H4 (cell line): ENCODE results near the gene TNPO3. TPM values are rescaled to one million over a fixed set of nuclear protein-coding genes. Genes with fewer than 3 reads are reported as not detected.
"Not testable (repeated sequence)": the region's sequence is repeated elsewhere in the genome, so short reads cannot be mapped to it uniquely, and the experiment has no call there.

Source experiments
- DNase-seq: peaks from one replicate; pipeline ENCODE4 v3.0.0-alpha.2; 2015; ENCODE audit warnings: low spot score
- total RNA-seq: library from RNA; depleted of rRNA; stranded (reverse); fragments of >200 nt; shearing (Covaris generic); gene quantifications from 2 replicates; pipeline ENCODE4 v1.2.3, GENCODE V29; 2014

Gene TNPO3
- total RNA-seq, 1 experiment from 2014 or later: 57.5 TPM

GRCh38 chr7:128921866-128922440 lies 133.0 kb downstream of the TNPO3 start:
- no peak for DNase-seq

GRCh38 chr7:128920913-128921582 lies 133.9 kb downstream of the TNPO3 start:
- no peak for DNase-seq

GRCh38 chr7:128919881-128920799 lies 134.8 kb downstream of the TNPO3 start:
- no peak for DNase-seq

- DNase-seq: no peak
Observed at GRCh38 chr7:128919241-128919640, 135.7 kb downstream of the TNPO3 start.

GRCh38 chr7:128918016-128918665 lies 136.8 kb downstream of the TNPO3 start:
- DNase-seq: no peak

GRCh38 chr7:128917122-128917521 lies 137.8 kb downstream of the TNPO3 start:
- DNase-seq: no peak

- DNase-seq: no peak
Observed at GRCh38 chr7:128916643-128916915, 138.3 kb downstream of the TNPO3 start.

- no peak for DNase-seq
Observed at GRCh38 chr7:128915841-128916642, 138.9 kb downstream of the TNPO3 start.

- DNase-seq: no peak
Observed at GRCh38 chr7:128915271-128915819, 139.6 kb downstream of the TNPO3 start.

GRCh38 chr7:128914566-128915151 lies 140.3 kb downstream of the TNPO3 start:
- no peak for DNase-seq

- no peak for DNase-seq
Observed at GRCh38 chr7:128913870-128914565, 140.9 kb downstream of the TNPO3 start.

- DNase-seq: not testable (repeated sequence)
Observed at GRCh38 chr7:128912709-128913495, 142.0 kb downstream of the TNPO3 start.

- no peak for DNase-seq
Observed at GRCh38 chr7:128912281-128912680, 142.6 kb downstream of the TNPO3 start.

- DNase-seq: no peak
Observed at GRCh38 chr7:128911423-128912031, 143.4 kb downstream of the TNPO3 start.

- no peak for DNase-seq
Observed at GRCh38 chr7:128910569-128910945, 144.4 kb downstream of the TNPO3 start, which contains the start of gene KCP. Gene KCP, minus strand, starts transcription at chr7:128910709. Its CDS starts 33 bp downstream, at chr7:128910676.

- no peak for DNase-seq
Observed at GRCh38 chr7:128909625-128910568, 145.0 kb downstream of the TNPO3 start.

- DNase-seq: no peak
Observed at GRCh38 chr7:128908750-128909624, 145.9 kb downstream of the TNPO3 start.
